HFF-Myc (cell line): ENCODE results near the gene PACSIN2.

Experiments used
- DNase-seq: peaks from one replicate; pipeline ENCODE4 v3.0.0-alpha.2; 2011; ENCODE audit warnings: low read depth; ENCODE audit errors: extremely low read depth
- H3K4me3 ChIP-seq: replicated peaks from 2 replicates; pipeline ENCODE4 v1.5.1; 2011; ENCODE audit warnings: low read depth, mild to moderate bottlenecking, control low read depth, low read length
- TF ChIP-seq, protein P1 (sequence below): IDR thresholded peaks from 2 replicates; pipeline ENCODE4 v1.5.1; 2012; ENCODE audit warnings: mild to moderate bottlenecking, low read depth, low read length, control low read depth; ENCODE audit errors: missing control alignments

The PACSIN2 gene

DNA sequence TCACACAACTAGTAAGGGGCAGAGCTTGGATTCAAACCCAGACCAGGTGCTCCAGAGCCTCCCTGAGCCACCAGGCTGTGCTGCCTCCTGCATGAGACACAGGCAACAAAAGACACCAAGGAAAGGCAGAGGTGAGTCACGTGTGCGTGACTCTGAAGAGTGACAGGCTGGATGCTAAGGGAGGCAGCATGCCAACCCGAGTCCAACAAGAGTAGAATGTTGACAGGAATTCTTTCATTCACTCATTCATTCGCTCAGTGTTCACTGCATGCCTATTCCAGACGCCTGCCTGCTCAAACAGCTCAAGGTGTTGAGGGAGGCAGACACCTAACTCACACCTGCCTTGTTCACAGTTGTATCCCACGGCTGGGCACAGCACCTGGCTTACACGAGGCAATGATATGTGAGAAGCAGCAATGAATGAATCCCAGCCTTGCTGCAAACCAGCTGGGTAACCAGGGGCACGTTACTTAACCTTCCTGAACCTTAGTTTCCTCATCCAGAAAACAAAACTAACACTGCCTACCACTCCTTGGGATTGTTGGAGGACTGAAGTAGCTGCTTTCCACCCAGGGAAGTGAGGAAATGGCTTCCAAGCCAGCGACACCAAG, 84.0 kb downstream of the PACSIN2 start:
- H3K4me3 ChIP-seq: no peak overlapping the region
- TF ChIP-seq, protein P1, sequence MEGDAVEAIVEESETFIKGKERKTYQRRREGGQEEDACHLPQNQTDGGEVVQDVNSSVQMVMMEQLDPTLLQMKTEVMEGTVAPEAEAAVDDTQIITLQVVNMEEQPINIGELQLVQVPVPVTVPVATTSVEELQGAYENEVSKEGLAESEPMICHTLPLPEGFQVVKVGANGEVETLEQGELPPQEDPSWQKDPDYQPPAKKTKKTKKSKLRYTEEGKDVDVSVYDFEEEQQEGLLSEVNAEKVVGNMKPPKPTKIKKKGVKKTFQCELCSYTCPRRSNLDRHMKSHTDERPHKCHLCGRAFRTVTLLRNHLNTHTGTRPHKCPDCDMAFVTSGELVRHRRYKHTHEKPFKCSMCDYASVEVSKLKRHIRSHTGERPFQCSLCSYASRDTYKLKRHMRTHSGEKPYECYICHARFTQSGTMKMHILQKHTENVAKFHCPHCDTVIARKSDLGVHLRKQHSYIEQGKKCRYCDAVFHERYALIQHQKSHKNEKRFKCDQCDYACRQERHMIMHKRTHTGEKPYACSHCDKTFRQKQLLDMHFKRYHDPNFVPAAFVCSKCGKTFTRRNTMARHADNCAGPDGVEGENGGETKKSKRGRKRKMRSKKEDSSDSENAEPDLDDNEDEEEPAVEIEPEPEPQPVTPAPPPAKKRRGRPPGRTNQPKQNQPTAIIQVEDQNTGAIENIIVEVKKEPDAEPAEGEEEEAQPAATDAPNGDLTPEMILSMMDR: no peak
- DNase-seq: no peak

DNA sequence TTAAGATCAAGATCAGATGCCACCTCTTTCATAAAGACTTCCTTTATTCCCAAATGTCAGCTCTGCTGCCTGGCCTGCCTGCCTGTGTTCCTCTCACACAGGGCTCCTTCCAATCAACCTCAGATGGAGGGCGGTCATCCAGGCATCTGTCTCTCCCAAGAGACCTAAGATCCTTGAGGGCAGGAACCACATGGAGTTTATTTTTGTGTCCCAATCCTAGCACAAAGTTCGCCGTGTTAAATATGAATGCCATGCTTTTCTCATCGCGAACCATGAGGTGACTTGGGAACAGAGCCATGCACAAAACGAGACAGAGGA, 85.2 kb downstream of the PACSIN2 start:
- H3K4me3 ChIP-seq: no peak overlapping the region
- DNase-seq: no peak
- TF ChIP-seq, protein P1: no peak

DNA sequence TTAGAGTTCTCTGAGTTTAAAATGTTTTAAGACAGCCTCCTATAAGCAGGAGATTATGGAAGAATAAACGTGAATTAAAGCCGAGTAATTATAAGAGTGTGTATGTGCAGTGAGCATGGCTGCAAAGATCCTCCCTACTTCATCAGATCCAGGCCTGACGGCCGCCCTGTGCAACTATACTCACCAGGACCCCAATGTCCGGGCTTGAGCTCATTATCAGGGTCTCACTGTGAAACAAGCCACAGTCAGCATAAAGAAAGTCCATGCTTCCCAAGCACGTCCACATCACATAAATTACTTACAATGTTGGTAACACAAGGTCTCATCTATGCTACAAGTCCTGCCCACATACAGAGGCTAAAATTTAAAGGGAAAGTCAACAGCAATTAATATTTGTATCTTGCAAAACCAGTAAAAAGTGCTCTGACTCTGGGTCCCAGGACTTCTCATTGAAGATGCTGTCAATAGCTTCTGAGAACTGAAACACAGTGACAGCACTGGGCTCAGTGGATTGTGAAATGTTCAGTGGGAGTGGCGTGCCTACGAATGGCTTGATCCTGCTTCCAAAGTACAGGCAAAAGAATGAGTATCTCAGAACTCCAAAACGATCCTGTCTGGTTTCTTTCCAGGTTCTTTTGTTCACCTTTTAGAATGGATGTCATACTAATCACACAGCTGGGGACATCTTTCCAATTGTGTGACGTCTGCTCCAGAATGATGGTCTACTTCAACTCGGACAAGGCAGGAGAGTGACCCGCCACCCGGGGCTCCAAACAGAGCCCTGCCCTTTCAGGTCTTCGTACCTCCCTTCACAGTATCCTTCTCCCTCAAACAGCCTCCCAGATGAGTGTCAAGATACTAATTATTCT, 85.7 kb downstream of the PACSIN2 start:
- DNase-seq: no peak
- H3K4me3 ChIP-seq: no peak overlapping the region
- TF ChIP-seq, protein P1: no peak

DNA sequence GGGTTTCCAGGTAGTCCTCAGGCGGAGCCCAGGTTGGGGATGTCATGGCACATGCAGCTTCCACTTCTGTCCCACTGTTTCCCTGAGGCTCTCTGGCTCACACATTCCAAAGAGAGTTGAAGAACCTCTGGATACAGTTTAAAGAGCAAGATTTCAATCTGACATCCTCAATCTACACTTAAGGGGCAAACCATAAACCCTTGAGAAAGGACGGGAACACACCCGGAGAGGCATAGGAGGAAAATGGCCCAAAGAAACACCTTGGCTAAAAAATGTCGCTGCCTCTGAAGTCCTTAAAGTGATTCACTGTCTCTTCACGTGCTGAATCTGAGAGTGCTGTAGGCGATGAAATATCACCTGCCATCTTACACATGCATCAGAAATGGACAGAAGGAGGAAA, 87.0 kb downstream of the PACSIN2 start:
- H3K4me3 ChIP-seq: no peak overlapping the region
- TF ChIP-seq, protein P1: no peak

DNA sequence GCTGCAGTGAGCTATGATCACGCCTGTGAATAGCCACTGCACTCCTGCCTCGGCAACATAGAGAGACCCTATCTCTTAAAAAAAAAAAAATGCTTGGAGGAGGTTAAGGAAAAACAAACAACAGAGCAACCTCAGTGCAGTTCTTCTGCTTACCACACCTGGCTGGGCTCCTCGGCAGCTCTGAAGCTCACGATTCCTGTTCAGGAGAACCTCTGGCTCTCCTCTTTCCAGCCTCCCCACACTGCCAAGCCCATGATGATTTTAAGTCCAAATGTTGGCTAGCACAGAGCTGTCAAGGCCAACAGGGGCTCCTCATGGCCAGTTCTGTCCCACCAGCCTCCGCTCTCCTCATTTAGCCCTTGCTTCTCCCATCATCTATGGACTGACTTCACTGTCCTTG, 88.2 kb downstream of the PACSIN2 start:
- DNase-seq: no peak

More for the DNA sequence above, 87.0 kb downstream of the PACSIN2 start:
- DNase-seq: no peak

DNA sequence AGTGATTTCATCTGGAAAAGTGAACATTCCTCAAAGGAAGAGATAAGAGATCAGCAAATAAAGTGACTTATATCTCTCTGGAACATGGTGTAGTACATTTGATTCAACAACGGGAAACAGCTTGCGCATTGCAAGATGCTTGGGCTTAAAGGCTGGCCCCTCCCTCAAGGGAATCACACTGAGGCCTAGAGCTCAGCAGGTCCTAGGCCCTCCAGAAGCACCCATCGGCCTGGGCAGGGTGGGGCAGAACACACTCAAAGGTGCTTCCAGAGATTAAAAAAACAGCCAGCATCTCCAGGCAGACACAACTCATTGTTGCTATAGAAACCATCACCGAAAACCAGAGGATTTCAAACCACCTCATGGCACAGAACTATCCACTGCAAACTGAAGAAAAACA, 88.8 kb downstream of the PACSIN2 start:
- TF ChIP-seq, protein P1: no peak
- H3K4me3 ChIP-seq: no peak overlapping the region
- DNase-seq: no peak

More for the DNA sequence above, 88.2 kb downstream of the PACSIN2 start:
- no peak overlapping the region for H3K4me3 ChIP-seq
- TF ChIP-seq, protein P1: no peak
